SIG-M5 treated with dmso at 0.1 percent for 504 hours (cell line): ENCODE data around the gene PDLIM4.
A peak's percentile ranks its signal among the peaks of the same experiment; 100 is the strongest.

Source experiments
- DNase-seq: peaks from one replicate; lab custom pipeline; 2025; ENCODE audit not compliant: unreplicated experiment; lab: John Stamatoyannopoulos, UW

The PDLIM4 gene

GRCh38 chr5:132281856-132282614, 24.5 kb downstream of the PDLIM4 start:
- no peak for DNase-seq

- DNase-seq = peak; percentile 15
Observed at GRCh38 chr5:132283423-132284043, 26.0 kb downstream of the PDLIM4 start.

- no peak for DNase-seq
Observed at GRCh38 chr5:132289097-132289496, 31.6 kb downstream of the PDLIM4 start.

GRCh38 chr5:132291026-132291425, 33.5 kb downstream of the PDLIM4 start:
- no peak for DNase-seq

- peak; percentile 84 for DNase-seq
Observed at GRCh38 chr5:132293066-132293991, 35.8 kb downstream of the PDLIM4 start.

GRCh38 chr5:132293992-132294727, 36.7 kb downstream of the PDLIM4 start, which contains the start of gene SLC22A4:
Gene SLC22A4 (plus strand): TSS chr5:132294394. CDS start chr5:132294617, 223 bp downstream.
- peak; percentile 92 for DNase-seq

- peak; percentile 100 for DNase-seq
Observed at GRCh38 chr5:132294728-132295504, 37.4 kb downstream of the PDLIM4 start.

- peak; percentile 47 for DNase-seq
Observed at GRCh38 chr5:132295505-132296411, 38.3 kb downstream of the PDLIM4 start.

GRCh38 chr5:132296412-132297016, 39.0 kb downstream of the PDLIM4 start:
- DNase-seq = no peak

- DNase-seq = no peak
Observed at GRCh38 chr5:132297211-132297940, 39.9 kb downstream of the PDLIM4 start.

GRCh38 chr5:132298298-132299212, 41.1 kb downstream of the PDLIM4 start:
- peak; percentile 90 for DNase-seq

GRCh38 chr5:132299917-132300316, 42.4 kb downstream of the PDLIM4 start:
- DNase-seq = no peak

GRCh38 chr5:132300577-132301343, 43.3 kb downstream of the PDLIM4 start:
- no peak for DNase-seq

- no peak for DNase-seq
Observed at GRCh38 chr5:132301344-132302271, 44.1 kb downstream of the PDLIM4 start.

GRCh38 chr5:132302413-132302812, 44.9 kb downstream of the PDLIM4 start:
- DNase-seq = no peak
